ENCODE data around the gene SH3RF1.
"Not testable (repeated sequence)": the region's sequence is repeated elsewhere in the genome, so short reads cannot be mapped to it uniquely, and the experiment has no call there.

The SH3RF1 gene

GRCh38 chr4:169202145-169202699, 68.5 kb downstream of the SH3RF1 start:
- no peak overlapping the region for H3K4me3 ChIP-seq (ENCODE audit: low read depth, low read length)

DNA sequence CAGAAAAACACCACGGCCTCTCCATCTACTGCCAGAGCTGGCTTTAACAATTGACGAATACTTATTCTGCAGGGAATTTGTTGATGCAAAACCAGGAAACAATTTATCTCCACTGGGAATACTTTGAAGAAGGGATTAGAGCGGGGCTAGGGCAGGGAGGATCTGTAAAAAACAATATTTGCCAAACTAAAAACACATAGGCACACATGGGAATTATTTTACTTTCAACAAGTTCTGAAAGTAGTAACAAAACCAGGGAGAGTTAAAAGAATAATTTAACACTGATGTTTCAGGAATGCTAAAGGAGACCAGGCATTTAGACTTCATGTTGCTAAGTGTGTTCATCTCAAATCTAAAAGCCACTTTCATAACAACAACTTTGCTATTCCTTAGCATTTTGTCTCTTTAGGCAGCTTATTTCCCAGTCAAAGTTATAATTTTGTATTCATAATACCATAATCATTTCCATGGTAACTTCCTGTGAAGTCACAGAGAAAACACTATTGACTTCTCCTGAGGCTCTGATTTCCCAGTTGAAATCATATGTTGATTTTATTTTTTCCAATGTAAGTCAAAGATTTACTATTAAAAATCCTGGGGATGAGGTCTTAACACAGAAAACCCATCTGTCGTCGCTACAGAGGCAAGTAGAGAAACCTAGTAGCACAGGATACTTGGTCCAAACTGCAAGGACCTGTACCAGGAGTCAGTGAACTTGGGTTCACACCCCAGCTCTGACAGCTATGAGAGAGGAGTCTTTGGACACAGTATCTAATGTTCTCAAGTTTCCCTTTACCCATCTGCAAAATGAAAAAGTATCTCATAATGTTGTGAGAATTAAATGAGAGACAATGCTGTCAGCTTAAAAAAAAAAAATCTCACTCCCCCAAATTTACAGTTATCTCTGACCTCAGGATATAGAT, 69.3 kb downstream of the SH3RF1 start:
- no peak overlapping the region for H3K4me3 ChIP-seq (ENCODE audit: low read depth, low read length)

DNA sequence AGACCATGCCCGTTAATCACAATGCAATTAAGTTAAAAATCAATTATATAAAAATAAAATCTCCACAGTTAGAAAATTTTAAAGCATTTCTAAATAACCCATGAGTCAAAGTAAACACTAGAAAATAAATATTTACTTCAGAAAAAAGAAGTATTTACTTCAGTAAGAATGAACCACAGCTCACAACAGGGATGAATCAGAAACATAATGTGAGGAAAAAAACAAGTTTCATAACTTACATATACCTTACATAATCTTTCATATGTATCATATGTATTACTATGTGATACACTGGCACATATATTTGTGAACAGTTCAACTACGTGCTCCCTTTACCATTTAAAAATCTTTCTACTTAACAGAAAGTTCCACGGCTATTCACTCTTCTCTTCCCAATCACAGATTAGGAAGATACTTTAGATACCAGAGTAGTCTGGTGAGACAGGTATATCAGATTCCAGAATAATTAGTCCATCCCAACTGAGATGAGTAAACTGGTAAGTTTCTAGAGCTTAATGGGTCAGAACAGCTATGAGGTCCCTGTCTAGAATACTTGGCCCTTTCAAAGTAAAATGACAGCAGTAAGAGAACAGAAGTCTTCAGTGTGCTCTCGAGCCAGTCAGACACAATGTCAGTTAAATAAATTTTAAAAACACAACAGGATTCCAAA, 70.3 kb downstream of the SH3RF1 start:
- H3K4me3 ChIP-seq (ENCODE audit: low read depth, low read length) = no peak overlapping the region

DNA sequence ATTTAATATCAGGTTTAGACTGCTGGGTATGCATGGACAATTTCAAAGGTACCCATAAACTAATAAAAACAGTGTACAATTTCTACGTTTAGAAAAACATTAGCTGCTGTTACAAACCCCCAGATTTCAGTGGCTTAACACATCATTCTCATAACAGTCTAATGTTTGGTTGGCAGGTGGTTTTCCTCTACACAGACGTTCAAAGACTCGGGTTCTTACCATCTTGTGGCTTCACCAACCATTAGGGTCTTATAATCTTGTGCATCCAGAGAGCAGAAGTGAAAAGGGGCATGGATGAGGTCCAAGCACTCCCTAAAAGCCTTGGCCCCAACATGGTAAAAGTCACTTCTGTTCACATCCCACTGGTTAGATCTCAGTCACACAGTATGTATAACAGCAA, 71.6 kb downstream of the SH3RF1 start:
- H3K4me3 ChIP-seq (ENCODE audit: low read depth, low read length) = no peak overlapping the region

GRCh38 chr4:169198167-169198566, 72.6 kb downstream of the SH3RF1 start:
- H3K4me3 ChIP-seq (ENCODE audit: low read depth, low read length) = no peak overlapping the region

DNA sequence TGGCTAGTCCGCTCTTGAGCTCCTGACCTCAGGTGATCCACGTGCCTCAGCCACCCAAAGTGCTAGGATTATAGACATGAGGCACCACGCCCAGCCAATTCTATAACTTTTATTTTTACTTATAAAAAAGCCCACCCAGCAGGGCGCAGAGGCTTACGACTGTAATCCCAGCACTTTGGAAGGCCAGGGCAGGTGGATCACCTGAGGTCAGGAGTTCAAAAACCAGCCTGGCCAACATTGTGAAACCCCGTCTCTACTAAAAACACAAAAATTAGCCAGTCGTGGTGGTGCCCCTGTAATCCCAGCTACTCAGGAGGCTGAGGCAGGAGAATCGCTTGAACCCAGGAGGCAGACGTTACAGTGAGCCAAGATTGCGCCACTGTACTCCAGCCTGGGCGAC, 73.5 kb downstream of the SH3RF1 start:
- not testable (repeated sequence) for H3K4me3 ChIP-seq (ENCODE audit: low read depth, low read length)

- no peak overlapping the region for H3K4me3 ChIP-seq (ENCODE audit: low read depth, low read length)
Measured at GRCh38 chr4:169195032-169195431, 75.7 kb downstream of the SH3RF1 start.

GRCh38 chr4:169189968-169190367, 80.8 kb downstream of the SH3RF1 start:
- H3K4me3 ChIP-seq (ENCODE audit: low read depth, low read length) = not testable (repeated sequence)

DNA sequence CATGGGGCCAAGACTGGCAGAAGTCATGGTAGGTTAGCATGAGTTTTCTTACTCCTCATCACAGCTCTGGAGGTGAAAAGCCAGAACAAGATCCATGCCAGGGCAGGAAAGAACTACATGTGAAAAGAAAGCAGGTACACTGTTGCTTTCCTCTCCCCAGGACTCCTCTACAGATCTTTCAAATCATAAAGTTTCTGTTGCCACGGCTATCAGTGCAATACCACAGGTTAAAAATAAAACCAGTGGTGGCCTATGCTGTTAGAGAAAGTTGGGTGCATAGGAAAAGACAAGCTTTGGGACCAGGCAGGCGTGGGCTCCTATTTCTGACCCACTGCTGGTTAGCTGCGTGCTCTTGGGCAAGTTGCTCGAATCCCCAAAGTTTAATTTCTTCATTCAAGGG, 81.4 kb downstream of the SH3RF1 start:
- H3K4me3 ChIP-seq (ENCODE audit: low read depth, low read length) = no peak overlapping the region

DNA sequence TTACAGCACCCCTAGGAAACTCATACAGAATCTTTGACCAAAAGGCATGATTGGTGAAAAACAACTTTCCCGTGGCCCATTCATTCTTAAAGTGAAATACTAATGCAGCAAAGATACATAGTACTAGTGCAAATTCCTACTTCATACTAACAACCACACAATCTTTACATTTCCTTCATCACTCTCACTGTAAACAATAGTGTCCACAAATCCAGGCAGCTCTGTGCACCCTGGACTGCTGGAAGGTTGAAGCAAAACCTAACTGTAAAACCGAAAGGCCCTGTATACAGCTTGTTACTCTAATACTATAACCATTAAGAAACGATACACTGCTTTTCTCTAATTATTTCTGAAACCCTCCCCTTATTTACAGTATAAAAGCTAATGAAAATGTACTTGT, 82.6 kb downstream of the SH3RF1 start:
- H3K4me3 ChIP-seq (ENCODE audit: low read depth, low read length) = no peak overlapping the region

DNA sequence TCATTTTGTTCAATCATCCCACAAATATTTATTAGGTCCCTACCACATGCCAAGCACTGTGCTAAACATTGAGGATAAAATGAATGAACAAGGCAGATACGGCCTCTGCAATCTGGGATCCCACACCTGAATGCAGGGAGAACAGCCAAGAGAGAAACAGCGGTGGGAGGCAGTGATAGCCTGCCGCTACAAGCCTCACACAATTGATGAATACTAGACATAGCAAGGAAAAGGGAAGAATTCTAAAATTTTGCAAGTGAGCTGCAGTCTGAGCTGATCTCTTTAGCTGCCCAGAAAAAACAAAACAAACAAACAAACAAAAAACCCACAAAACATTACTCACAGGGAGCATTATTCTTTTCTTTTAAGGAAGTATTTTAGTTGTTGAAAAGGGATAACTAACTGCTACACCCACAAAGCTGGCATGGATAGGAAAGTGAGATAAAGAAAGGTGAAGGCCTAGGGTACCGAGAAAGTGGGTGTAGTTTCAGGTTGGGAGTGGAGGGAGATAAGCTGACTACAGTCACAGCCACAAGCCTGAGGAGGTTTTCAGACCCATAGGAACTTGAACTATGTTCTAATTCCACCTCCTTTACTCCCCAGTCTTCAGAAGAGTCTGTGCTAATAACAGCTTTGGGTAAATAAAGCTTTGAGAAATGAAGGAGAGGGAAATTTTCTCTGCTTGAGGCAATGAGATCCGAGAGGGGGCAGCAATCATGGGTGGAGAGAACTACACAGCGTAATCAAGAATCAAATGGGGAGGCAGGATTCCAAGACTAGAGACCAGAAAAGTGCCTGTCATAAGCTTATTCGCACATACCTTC, 85.4 kb downstream of the SH3RF1 start:
- H3K4me3 ChIP-seq (ENCODE audit: low read depth, low read length) = no peak overlapping the region

- no peak overlapping the region for H3K4me3 ChIP-seq (ENCODE audit: low read depth, low read length)
Measured at GRCh38 chr4:169184686-169185085, 86.1 kb downstream of the SH3RF1 start.

- H3K4me3 ChIP-seq (ENCODE audit: low read depth, low read length) = no peak overlapping the region
Measured at GRCh38 chr4:169184236-169184635, 86.5 kb downstream of the SH3RF1 start.

- H3K4me3 ChIP-seq (ENCODE audit: low read depth, low read length) = no peak overlapping the region
Measured at GRCh38 chr4:169183581-169183980, 87.2 kb downstream of the SH3RF1 start.

DNA sequence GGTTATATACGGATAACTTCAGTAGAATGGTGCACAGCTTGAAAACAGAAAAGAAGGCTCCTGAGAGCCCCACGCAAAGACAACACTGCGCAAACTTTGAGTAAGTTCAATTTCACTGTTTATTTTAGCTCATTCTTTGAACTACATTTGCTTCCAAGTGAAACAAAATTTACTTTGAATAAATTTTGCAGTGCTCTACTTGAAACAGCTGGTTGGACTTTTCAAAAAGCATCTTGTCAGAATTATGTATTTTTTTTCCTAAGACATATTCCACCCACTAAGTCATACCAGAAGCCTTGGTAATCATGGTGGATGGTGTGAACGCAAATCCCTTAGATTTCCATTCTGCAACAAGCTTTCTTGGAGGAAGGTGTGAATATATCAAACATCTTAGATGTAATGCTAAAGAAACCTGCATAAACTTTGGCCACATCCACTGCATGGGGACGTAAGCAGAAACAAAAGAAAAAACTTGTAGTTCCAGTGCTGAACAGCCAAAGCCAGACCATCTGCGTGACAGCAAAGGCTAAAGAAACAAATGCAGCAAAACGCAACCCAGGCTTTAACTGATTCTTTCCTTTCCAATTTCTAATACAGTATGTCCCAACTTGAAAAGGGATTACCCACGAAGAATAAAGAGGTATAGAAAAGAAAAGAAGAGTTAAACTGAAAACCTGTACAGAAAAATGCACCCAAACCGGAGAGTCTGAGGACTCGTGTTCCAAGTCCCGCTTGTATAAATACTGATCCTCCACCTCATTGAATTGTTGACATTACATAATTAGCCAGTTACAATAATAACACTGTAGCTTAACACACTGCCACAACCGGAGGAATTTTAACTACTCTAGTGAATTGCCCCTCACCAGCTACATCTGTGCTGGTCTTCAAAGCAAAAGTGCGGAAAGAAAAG, 90.9 kb downstream of the SH3RF1 start:
- H3K4me3 ChIP-seq (ENCODE audit: low read depth, low read length) = no peak overlapping the region

DNA sequence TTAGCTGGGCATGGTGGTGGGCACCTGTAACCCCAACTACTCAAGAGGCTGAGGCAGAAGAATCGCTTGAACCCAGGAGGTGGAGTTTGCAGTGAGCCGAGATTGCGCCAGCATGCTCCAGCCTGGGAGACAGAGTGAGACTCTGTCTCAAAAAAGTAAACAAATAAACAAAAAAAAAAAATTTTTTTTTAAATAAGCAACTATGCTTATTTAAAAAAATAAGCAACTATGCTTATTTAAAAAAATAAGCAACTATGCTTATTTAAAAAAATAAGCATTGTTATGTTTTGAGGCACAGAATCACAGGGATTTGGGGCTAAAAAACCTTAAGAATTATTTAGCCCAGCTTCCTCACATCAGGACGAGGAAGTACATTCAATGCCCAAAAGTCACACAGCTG, 92.7 kb downstream of the SH3RF1 start:
- not testable (repeated sequence) for H3K4me3 ChIP-seq (ENCODE audit: low read depth, low read length)

DNA sequence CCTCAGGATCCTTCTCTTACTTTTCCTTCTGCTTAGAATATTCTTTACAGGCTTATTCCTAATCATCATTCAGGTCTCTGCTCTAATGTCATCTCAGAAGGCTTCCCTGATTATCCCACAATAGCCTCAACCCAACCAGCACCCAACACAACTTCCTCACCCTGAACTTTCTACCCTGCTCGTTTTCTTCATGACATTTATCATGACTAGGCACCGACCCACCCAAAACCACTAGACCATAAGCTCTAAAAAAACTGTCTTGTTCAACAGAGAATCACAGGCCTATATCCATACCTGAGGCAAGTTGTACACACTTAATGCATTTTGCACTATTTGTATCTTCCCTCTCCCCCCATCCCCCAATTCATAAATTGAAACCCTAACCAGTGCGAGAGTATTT, 95.3 kb downstream of the SH3RF1 start:
- H3K4me3 ChIP-seq (ENCODE audit: low read depth, low read length) = no peak overlapping the region

GRCh38 chr4:169175035-169175434, 95.7 kb downstream of the SH3RF1 start:
- no peak overlapping the region for H3K4me3 ChIP-seq (ENCODE audit: low read depth, low read length)

DNA sequence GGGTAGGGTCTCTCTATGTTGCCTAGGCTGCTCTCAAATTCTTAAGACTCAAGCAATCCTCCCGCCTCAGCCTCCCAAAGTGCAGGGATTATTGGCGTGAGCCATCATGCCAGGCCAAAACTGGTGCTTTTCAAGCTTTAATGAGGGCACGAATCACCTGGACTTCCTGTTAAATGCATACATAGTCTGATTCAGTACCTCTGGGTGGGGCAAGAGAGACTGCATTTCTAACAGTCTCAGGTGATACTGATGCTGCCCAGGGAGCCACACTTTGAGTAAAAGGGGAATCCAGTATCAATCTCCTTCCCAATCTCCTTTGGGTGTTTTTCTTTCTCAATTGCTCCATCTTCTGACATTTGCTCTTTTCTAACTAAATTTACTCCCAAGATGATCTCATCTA, 96.5 kb downstream of the SH3RF1 start:
- H3K4me3 ChIP-seq (ENCODE audit: low read depth, low read length) = no peak overlapping the region
